MG63 (cell line): ENCODE results near the gene EPB41L5. TPM values are rescaled to one million over a fixed set of nuclear protein-coding genes. Genes with fewer than 3 reads are reported as not detected.
"Not testable (repeated sequence)": the region's sequence is repeated elsewhere in the genome, so short reads cannot be mapped to it uniquely, and the experiment has no call there.

ENCODE experiments used
- DNase-seq: peaks from one replicate; pipeline ENCODE4 v3.0.0-alpha.2; 2020
- H3K27me3 ChIP-seq: fragments of 250-450 bp; sonication (Bioruptor Pico); 2 replicates; pipeline ENCODE4 v1.5.1; 2020; ENCODE audit warnings: mild to moderate bottlenecking, moderate library complexity
- H3K36me3 ChIP-seq: fragments of 250-450 bp; sonication (Bioruptor Pico); 2 replicates; pipeline ENCODE4 v1.5.1; 2020; ENCODE audit warnings: mild to moderate bottlenecking, moderate library complexity
- H3K4me3 ChIP-seq: fragments of 250-450 bp; sonication (Bioruptor Pico); 2 replicates; pipeline ENCODE4 v1.5.1; 2020; ENCODE audit warnings: mild to moderate bottlenecking, moderate library complexity
- H3K9me3 ChIP-seq: fragments of 250-450 bp; sonication (Bioruptor Pico); 2 replicates; pipeline ENCODE4 v1.5.1; 2020; ENCODE audit warnings: mild to moderate bottlenecking, moderate library complexity
- total RNA-seq: library from RNA; depleted of rRNA; stranded (reverse); fragments of >200 nt; shearing (Covaris generic); gene quantifications from 2 replicates; pipeline ENCODE4 v1.2.3, GENCODE V29; 2014; ENCODE audit warnings: low replicate concordance

EPB41L5 gene
- total RNA-seq, 1 experiment from 2014 or later: 11.8 TPM

GRCh38 chr2:120020554-120020953 lies 7.7 kb downstream of the EPB41L5 start:
- no peak overlapping the region for H3K4me3 ChIP-seq
- DNase-seq: no peak
- no peaks in the 10 kb centered on the region for H3K27me3 ChIP-seq
- H3K9me3 ChIP-seq: 0 out of 2 replicates have a peak, but pooled peaks cover 4% of the 10 kb centered on the region
- H3K36me3 ChIP-seq: no peaks in the 10 kb centered on the region

- not testable (repeated sequence) for DNase-seq, H3K36me3 ChIP-seq, H3K4me3 ChIP-seq, H3K9me3 ChIP-seq, H3K27me3 ChIP-seq
Observed at GRCh38 chr2:120022505-120022904, 9.6 kb downstream of the EPB41L5 start.

- Histone ChIP-seq H3K4me3 (no peak overlapping the region), H3K9me3 (0 out of 2 replicates have a peak, but pooled peaks cover 4% of the 10 kb centered on the region), H3K36me3 (no peaks in the 10 kb centered on the region), H3K27me3 (no peaks in the 10 kb centered on the region)
- DNase-seq: no peak
Observed at GRCh38 chr2:120026890-120027289, 14.0 kb downstream of the EPB41L5 start.

- Histone ChIP-seq H3K36me3 (no peaks in the 10 kb centered on the region), H3K9me3 (no peaks in the 10 kb centered on the region), H3K27me3 (no peaks in the 10 kb centered on the region), H3K4me3 (no peak overlapping the region)
- DNase-seq: no peak
Observed at GRCh38 chr2:120028795-120029194, 15.9 kb downstream of the EPB41L5 start.

GRCh38 chr2:120029672-120030640 lies 17.1 kb downstream of the EPB41L5 start:
- H3K4me3 ChIP-seq: no peak overlapping the region
- no peaks in the 10 kb centered on the region for H3K27me3 ChIP-seq
- no peak for DNase-seq
- no peaks in the 10 kb centered on the region for H3K36me3 ChIP-seq
- H3K9me3 ChIP-seq: no peaks in the 10 kb centered on the region

GRCh38 chr2:120032297-120032696 lies 19.4 kb downstream of the EPB41L5 start:
- Histone ChIP-seq H3K36me3 (no peaks in the 10 kb centered on the region), H3K27me3 (no peaks in the 10 kb centered on the region), H3K9me3 (no peaks in the 10 kb centered on the region), H3K4me3 (no peak overlapping the region)
- no peak for DNase-seq

GRCh38 chr2:120034027-120034426 lies 21.1 kb downstream of the EPB41L5 start:
- Histone ChIP-seq H3K27me3 (no peaks in the 10 kb centered on the region), H3K4me3 (no peak overlapping the region), H3K36me3 (no peaks in the 10 kb centered on the region), H3K9me3 (peaks cover 6% of the 10 kb centered on the region; the same call in 1 of the 2 replicates)
- no peak for DNase-seq

- Histone ChIP-seq H3K27me3 (no peaks in the 10 kb centered on the region), H3K4me3 (no peak overlapping the region), H3K9me3 (peaks cover 6% of the 10 kb centered on the region; the same call in 1 of the 2 replicates)
Observed at GRCh38 chr2:120034621-120035020, 21.7 kb downstream of the EPB41L5 start.

GRCh38 chr2:120036145-120036544 lies 23.3 kb downstream of the EPB41L5 start:
- H3K36me3 ChIP-seq: no peaks in the 10 kb centered on the region
- no peak for DNase-seq
- H3K4me3 ChIP-seq: no peak overlapping the region
- peaks cover 6% of the 10 kb centered on the region; the same call in 1 of the 2 replicates for H3K9me3 ChIP-seq
- H3K27me3 ChIP-seq: no peaks in the 10 kb centered on the region

More at GRCh38 chr2:120034621-120035020, 21.7 kb downstream of the EPB41L5 start:
- DNase-seq: no peak
- no peaks in the 10 kb centered on the region for H3K36me3 ChIP-seq

GRCh38 chr2:120037995-120038541 lies 25.2 kb downstream of the EPB41L5 start:
- Histone ChIP-seq H3K9me3 (peaks cover 6% of the 10 kb centered on the region; the same call in 1 of the 2 replicates), H3K36me3 (no peaks in the 10 kb centered on the region), H3K4me3 (no peak overlapping the region), H3K27me3 (no peaks in the 10 kb centered on the region)
- no peak for DNase-seq

GRCh38 chr2:120042359-120042758 lies 29.5 kb downstream of the EPB41L5 start:
- H3K9me3 ChIP-seq: peaks cover 10% of the 10 kb centered on the region; the same call in 1 of the 2 replicates
- H3K4me3 ChIP-seq: no peak overlapping the region
- no peak for DNase-seq
- H3K36me3 ChIP-seq: no peaks in the 10 kb centered on the region
- no peaks in the 10 kb centered on the region for H3K27me3 ChIP-seq

GRCh38 chr2:120044336-120044735 lies 31.5 kb downstream of the EPB41L5 start:
- Histone ChIP-seq H3K9me3 (0 out of 2 replicates have a peak, but pooled peaks cover 3% of the 10 kb centered on the region), H3K4me3 (no peak overlapping the region), H3K27me3 (no peaks in the 10 kb centered on the region), H3K36me3 (no peaks in the 10 kb centered on the region)
- no peak for DNase-seq

- not testable (repeated sequence) for H3K36me3 ChIP-seq, H3K4me3 ChIP-seq, H3K27me3 ChIP-seq, H3K9me3 ChIP-seq, DNase-seq
Observed at GRCh38 chr2:120045775-120046174, 32.9 kb downstream of the EPB41L5 start.

GRCh38 chr2:120046252-120046651 lies 33.4 kb downstream of the EPB41L5 start:
- not testable (repeated sequence) for H3K36me3 ChIP-seq, H3K9me3 ChIP-seq, H3K4me3 ChIP-seq, H3K27me3 ChIP-seq, DNase-seq

GRCh38 chr2:120052597-120052996 lies 39.7 kb downstream of the EPB41L5 start:
- Histone ChIP-seq H3K4me3 (no peak overlapping the region), H3K36me3 (no peaks in the 10 kb centered on the region), H3K27me3 (no peaks in the 10 kb centered on the region), H3K9me3 (no peaks in the 10 kb centered on the region; the same call in 1 of the 2 replicates)
- no peak for DNase-seq

GRCh38 chr2:120053891-120054290 lies 41.0 kb downstream of the EPB41L5 start:
- DNase-seq: no peak
- Histone ChIP-seq H3K27me3 (no peaks in the 10 kb centered on the region), H3K4me3 (no peak overlapping the region), H3K9me3 (no peaks in the 10 kb centered on the region; the same call in 1 of the 2 replicates), H3K36me3 (no peaks in the 10 kb centered on the region)

- Histone ChIP-seq H3K27me3 (no peaks in the 10 kb centered on the region), H3K4me3 (no peak overlapping the region), H3K9me3 (no peaks in the 10 kb centered on the region; the same call in 1 of the 2 replicates), H3K36me3 (no peaks in the 10 kb centered on the region)
- DNase-seq: no peak
Observed at GRCh38 chr2:120059483-120059882, 46.6 kb downstream of the EPB41L5 start.
